HepG2 (cell line): ENCODE data around the gene ING1. TPM values are rescaled to one million over a fixed set of nuclear protein-coding genes. Genes with fewer than 3 reads are reported as not detected.
A peak's percentile ranks its signal among the peaks of the same experiment; 100 is the strongest.

Experiments
- ATF5 ChIP-seq: sonication (generic); formaldehyde crosslinking; IDR thresholded peaks from 2 replicates; pipeline ENCODE4 v1.4.0; 2020; ENCODE audit warnings: mild to moderate bottlenecking, low read depth, missing genetic modification reagents
- BCLAF1 ChIP-seq: fragments of 450-650 bp; IDR thresholded peaks from 2 replicates; pipeline ENCODE4 v1.6.1; 2017; ENCODE audit warnings: mild to moderate bottlenecking
- BRCA1 ChIP-seq: sonication (generic); formaldehyde crosslinking; IDR thresholded peaks from 2 replicates; pipeline ENCODE4 v1.4.0; 2020; ENCODE audit warnings: missing genetic modification reagents
- DNMT1 ChIP-seq: sonication (generic); formaldehyde crosslinking; IDR thresholded peaks from 2 replicates; pipeline ENCODE4 v1.5.1; 2020; ENCODE audit warnings: mild to moderate bottlenecking, missing genetic modification reagents
- DRAP1 ChIP-seq: IDR thresholded peaks from 2 replicates; pipeline ENCODE4 v1.6.1; 2016; ENCODE audit warnings: missing genetic modification reagents, missing compliant biosample characterization
- GABPA ChIP-seq, 2 experiments: IDR thresholded peaks; 2 replicates each; pipeline ENCODE4 v1.6.1; 2011 to 2016; ENCODE audit warnings: low read depth in 2 of 2, low read length in 1 of 2, missing biosample characterization in 1 of 2, missing genetic modification characterization in 1 of 2
- IRX3 ChIP-seq: sonication (generic); formaldehyde crosslinking; IDR thresholded peaks from 2 replicates; pipeline ENCODE4 v1.8.1; 2023; ENCODE audit warnings: mild to moderate bottlenecking, low read depth, missing genetic modification reagents, borderline replicate concordance
- JUND ChIP-seq: sonication (generic); formaldehyde crosslinking; IDR thresholded peaks from 2 replicates; pipeline ENCODE4 v1.8.0; 2022; ENCODE audit warnings: mild to moderate bottlenecking, missing genetic modification reagents
- MLX ChIP-seq: IDR thresholded peaks from 2 replicates; pipeline ENCODE4 v1.6.1; 2016
- RARG ChIP-seq: sonication (generic); formaldehyde crosslinking; IDR thresholded peaks from 2 replicates; pipeline ENCODE4 v1.4.0; 2020; ENCODE audit warnings: low read depth, mild to moderate bottlenecking, missing genetic modification reagents
- SP5 ChIP-seq: IDR thresholded peaks from 2 replicates; pipeline ENCODE4 v1.6.1; 2016; ENCODE audit warnings: low read depth, borderline replicate concordance
- ZMYM2 ChIP-seq: sonication (generic); formaldehyde crosslinking; IDR thresholded peaks from 2 replicates; pipeline ENCODE4 v1.8.0; 2022; ENCODE audit warnings: mild to moderate bottlenecking, missing genetic modification reagents
- ZNF354B ChIP-seq: sonication (generic); formaldehyde crosslinking; IDR thresholded peaks from 2 replicates; pipeline ENCODE4 v1.8.0; 2022; ENCODE audit warnings: mild to moderate bottlenecking, missing genetic modification reagents
- ZNF75D ChIP-seq: sonication (generic); formaldehyde crosslinking; IDR thresholded peaks from 2 replicates; pipeline ENCODE4 v1.8.1; 2023; ENCODE audit warnings: missing genetic modification reagents, mild to moderate bottlenecking, borderline replicate concordance
- ZSCAN21 ChIP-seq: sonication (generic); formaldehyde crosslinking; IDR thresholded peaks from 2 replicates; pipeline ENCODE4 v1.8.0; 2022; ENCODE audit warnings: mild to moderate bottlenecking, missing genetic modification reagents, moderate library complexity, borderline replicate concordance
- ZXDC ChIP-seq: sonication (generic); formaldehyde crosslinking; IDR thresholded peaks from 2 replicates; pipeline ENCODE4 v1.5.0; 2020; ENCODE audit warnings: mild to moderate bottlenecking, missing genetic modification reagents
- polyA plus RNA-seq, 8 experiments: library from polyadenylated mRNA; depleted of rRNA in 3 of 8; stranded (reverse) in 7 of 8; unstranded in 1 of 8; fragments of >200 nt; fragmentation: Illumina TruSeq in 4 of 8; extraction: Trizol in 4 of 8; gene quantifications; 2 replicates each; pipeline versions ENCODE4 v1.2.1 to v1.2.3, GENCODE V29; 2011 to 2016; ENCODE audit warnings: low read depth in 4 of 8, missing spikeins in 1 of 8, mixed read lengths in 1 of 8; ENCODE audit not compliant: insufficient read depth in 1 of 8
- total RNA-seq, 5 experiments: library from RNA; depleted of rRNA; stranded (reverse); fragments of >200 nt; fragmentation: Illumina TruSeq; extraction: Trizol; gene quantifications; 2 replicates each; pipeline ENCODE4 v1.2.3, GENCODE V29; 2016; ENCODE audit warnings: low read depth in 1 of 5

ING1 gene
- total and polyA plus RNA-seq, 2 of the 13 experiments (the other 11 are each of a cell fraction or from before 2014, with no cell fraction given), result 8.1 to 16.1 TPM

- TF ChIP-seq IRX3, result no peak
- no peak for TF ChIP-seq ZSCAN21
- no peak for TF ChIP-seq MLX (CRISPR knock-in tag)
- TF ChIP-seq BCLAF1, result no peak
- TF ChIP-seq ZNF354B (CRISPR knock-in tag), result no peak
- no peak for TF ChIP-seq RARG
- TF ChIP-seq DRAP1 (CRISPR knock-in tag), result 0 out of 2 replicates have a peak, but pooled peaks have one; percentile 17
- no peak; the same call in 1 of the 2 replicates for TF ChIP-seq SP5 (CRISPR knock-in tag)
- TF ChIP-seq ATF5 (CRISPR knock-in tag), result no peak
- TF ChIP-seq ZXDC (CRISPR knock-in tag), result no peak
- TF ChIP-seq ZNF75D (CRISPR knock-in tag), result no peak
- TF ChIP-seq DNMT1 (CRISPR knock-in tag), result no peak
- TF ChIP-seq JUND (CRISPR knock-in tag), result no peak
- TF ChIP-seq BRCA1 (CRISPR knock-in tag), result 0 out of 2 replicates have a peak, but pooled peaks have one; percentile 16
- no peak for TF ChIP-seq ZMYM2 (CRISPR knock-in tag)
- no peak for TF ChIP-seq GABPA (IDR thresholded peaks at IDR 0.05; ENCODE audit: low read depth, low read length)
- peak; percentile 59 for TF ChIP-seq GABPA (CRISPR knock-in tag; IDR thresholded peaks at IDR 0.05; ENCODE audit: low read depth)
Observed at GRCh38 chr13:110712081-110712848, 1.2 kb upstream of the ING1 start (continued).
